ENCODE data around the gene CORO2A. TPM values are rescaled to one million over a fixed set of nuclear protein-coding genes. Genes with fewer than 3 reads are reported as not detected.
A peak's percentile ranks its signal among the peaks of the same experiment; 100 is the strongest.

CORO2A gene
- total RNA-seq, 2 donors from 2014 or later: 56.5 to 70.4 TPM

DNA sequence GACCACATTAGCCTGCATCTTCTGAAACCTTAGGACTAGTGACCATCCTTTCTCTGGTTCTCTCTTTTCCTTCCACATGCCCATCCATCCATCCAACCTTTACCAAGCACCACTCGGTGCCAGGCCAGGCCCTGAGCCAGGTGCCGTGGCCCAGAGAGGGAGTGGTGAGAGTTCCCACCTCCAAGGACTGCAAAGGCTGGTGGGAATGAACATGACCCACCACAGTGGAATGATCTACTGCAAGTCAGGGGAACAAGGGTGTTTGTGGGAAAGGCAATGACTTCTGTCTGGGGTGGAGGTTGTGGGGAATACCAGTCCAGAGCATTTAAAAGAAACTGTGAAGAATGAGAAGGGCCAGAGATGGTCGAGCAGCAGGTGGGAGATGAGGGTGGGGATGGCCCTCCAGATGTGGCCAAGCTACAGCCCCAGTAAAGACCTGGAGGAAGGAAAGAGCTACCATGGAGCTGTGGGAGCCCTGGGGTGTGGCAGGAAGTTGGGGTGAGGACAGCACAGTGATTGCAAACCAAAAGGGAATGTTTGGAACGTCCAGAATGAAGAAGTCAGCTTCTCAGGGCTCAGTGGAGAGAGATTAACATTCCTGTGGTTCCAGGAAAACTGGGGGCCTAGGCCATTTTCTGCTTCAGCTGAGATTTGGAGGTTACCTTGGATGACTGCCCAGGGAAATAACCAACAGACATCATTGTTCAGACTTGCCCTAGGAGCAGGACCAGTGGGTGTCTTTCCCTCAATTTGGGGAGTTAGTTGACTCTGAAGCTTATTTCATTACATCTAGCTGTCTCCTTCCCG, 30.7 kb upstream of the CORO2A start:
- ATAC-seq (no peak), DNase-seq (no peak)
- intact Hi-C loops (cut with DNase I, micrococcal nuclease): no loop called here

DNA sequence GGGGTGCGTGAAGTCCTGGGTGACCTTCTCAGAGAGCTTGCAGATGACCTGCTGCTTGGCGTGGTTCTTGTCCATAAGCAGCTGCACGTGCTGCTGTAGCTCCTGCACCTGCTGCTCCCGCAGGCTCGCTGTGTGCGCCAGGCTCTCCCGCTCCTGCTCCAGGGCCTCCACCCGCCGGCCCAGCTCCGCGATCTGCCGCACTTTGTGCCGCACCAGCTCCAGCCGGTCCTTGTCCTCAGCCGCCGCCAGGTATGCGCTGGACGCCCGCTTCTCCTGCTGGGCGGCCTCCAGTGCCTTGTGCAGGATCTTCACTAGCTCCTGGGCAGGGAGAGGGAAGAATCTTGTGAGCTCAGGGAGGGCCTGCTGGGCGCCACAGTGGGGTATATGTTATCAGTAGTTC, 28.5 kb upstream of the CORO2A start:
- ATAC-seq (no peak), DNase-seq (no peak)
- intact Hi-C loops (cut with DNase I, micrococcal nuclease): no loop called here

DNA sequence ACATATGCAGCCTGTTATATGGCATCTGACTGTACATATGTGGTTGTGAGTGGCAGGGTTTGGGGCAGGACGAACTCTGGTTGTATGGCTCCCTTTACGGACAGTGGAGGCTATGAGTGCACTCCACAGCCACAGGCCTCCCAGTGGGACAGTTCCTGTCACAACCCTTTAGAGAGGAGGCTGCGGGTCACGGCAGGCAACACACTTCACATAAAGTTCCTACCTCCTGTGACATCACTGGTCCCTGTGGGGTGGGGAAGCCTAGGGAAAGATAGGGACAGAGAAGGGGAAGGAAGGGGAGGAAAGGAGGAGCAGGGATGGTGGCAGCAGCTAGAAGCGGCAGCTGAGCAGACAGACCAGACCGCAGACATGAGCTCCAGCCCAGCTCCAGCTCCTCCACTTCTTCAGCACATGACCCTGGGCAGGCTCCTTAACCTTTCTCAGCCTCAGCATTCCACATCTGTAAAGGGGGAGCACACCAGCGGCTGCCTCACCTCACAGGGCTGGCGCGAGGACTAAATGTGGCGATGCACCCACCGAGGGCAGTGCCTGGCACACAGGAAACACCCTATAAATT, 27.4 kb upstream of the CORO2A start:
- DNase-seq: no peak
- intact Hi-C loops (cut with DNase I, micrococcal nuclease): no loop called here
- no peak for ATAC-seq

DNA sequence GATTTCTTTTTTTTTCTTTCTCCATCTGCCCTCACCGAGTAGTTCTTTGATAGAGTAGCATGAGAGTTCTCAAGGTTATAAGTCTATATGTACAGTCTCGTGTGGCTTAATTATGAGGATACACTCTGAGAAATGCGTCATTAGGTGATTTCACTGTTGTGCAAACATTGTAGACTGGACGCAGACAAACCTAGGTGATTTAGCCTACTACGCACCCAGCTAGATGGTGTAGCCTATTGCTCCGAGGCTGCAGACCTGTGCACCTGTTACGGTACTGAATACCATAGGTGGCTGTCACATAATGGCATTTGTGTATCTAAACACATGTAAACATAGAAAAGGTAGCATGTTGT, 26.9 kb upstream of the CORO2A start:
- DNase-seq: no peak

DNA sequence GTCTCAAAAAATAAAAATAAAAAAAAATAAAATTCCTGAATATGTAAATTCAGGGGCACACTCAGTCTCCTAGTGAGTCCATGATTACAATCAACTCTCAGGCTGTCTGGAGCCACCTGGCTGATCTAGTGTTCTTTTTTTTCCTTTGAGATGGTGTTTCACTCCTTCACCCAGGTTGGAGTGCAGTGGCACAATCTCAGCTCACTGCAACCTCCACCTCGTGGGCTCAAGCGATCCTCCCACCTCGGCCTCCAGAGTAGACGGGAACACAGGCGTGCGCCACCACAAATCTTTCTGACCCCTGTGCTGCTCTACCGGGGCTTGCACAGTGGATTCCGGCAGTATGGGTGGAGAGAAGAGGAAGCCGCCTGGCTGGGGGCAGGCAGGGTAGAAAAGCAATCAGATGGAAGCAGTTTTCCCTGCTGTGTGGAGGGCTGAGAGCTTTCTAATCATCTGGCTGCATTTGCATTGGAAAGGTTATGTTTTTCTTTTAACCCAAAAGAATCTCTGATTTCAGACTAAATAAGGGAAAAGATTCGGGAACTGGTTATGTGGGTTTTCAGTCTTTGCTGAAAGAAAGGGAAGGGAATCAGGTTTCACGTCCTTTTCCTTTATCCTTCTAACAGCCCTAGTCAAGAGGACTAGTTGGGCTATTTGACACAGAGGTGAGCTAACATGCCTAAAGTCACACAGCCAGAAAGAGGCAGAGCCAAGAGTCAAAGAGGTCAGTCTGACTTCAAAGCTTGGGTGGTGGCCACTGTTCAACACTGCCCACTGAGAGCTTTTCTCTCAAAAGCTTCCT, 26.3 kb upstream of the CORO2A start:
- DNase-seq (no peak), ATAC-seq (no peak)
- intact Hi-C loops (cut with DNase I, micrococcal nuclease): no loop called here

More for the DNA sequence above, 26.9 kb upstream of the CORO2A start:
- intact Hi-C loops (cut with DNase I, micrococcal nuclease): no loop called here
- no peak for ATAC-seq

DNA sequence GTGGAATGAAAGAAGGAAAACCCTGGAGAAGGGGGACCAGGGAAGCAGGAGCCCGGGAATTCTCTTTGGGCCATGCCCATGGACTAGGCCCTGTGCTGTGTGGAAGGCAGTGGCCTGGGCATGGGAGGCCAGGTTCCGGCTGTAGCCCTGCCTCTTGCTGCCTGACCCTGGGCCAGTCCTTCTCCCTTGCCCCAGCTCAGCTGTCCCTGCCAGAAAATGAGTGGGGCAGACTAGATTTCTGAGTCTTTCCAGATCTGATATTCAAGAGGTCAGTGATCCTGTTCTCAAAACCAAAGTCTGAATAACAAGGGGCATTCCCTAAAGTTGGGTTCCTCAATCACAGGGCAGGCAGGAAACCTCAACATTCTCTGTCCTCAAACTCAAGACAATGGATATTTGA, 24.8 kb upstream of the CORO2A start:
- intact Hi-C loops (cut with DNase I, micrococcal nuclease): no loop called here
- DNase-seq (no peak), ATAC-seq (no peak)

DNA sequence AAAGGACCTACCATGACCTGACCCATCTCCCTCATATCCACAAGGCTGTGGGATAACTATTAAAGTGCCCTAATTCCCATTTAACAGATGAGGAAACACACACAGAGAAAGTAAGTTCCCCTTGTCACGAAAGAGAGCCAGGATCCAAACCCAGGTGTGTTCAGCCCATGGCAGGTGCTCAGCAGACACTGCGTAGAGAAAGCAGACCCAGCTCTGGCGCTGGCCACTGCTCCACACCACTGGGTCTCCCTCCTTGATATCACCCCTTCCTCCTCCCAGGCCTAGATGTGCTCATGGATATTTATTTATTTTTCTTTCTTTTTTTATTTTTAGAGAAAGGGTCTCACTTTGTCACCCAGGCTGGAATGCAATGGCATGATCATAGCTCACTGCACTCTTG, 24.0 kb upstream of the CORO2A start:
- no peak for DNase-seq
- intact Hi-C loops (cut with DNase I, micrococcal nuclease): no loop called here
- ATAC-seq: no peak

DNA sequence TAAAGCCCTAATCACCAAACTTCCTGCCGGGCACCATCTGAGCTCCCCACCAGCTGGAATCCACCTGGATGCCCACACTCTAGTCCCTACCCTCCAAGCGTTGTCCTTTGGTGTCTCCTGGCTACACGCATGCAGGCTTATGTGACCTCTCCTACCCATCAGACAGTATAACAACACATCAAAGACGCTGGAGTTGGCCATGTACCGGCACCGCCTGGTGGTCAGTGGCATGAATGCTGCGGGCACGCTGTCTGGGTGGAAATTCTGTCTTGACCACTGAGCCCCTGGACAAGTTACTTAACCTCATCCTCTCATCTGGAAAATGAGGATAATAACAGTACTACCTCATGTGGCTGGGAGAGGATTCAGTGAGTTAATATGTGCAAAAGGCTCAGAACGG, 23.4 kb upstream of the CORO2A start:
- ATAC-seq (peak; percentile 63), DNase-seq (peak in 1 of 2 donors; percentile 37)

DNA sequence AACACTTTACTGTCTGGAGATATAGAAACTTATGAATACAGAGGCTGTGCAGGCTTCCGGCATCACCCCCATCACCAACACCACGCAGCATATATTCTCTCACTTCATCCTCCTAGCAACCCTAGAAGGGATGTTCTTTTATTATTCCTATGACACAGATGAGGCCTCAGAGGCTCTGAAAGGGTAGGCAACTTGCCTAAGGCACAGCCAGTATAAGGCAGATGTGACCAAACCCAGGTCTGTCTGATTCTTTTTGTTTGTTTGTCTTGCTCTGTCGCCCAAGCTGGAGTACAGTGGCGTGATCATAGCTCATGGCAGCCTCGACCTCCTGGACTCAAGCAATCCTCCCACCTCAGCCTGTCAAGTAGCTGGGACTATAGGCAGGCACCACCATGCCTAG, 22.8 kb upstream of the CORO2A start:
- intact Hi-C loops (cut with DNase I, micrococcal nuclease): no loop called here
- DNase-seq (no peak), ATAC-seq (no peak)

More for the DNA sequence above, 23.4 kb upstream of the CORO2A start:
- intact Hi-C loops (cut with DNase I, micrococcal nuclease): no loop called here

DNA sequence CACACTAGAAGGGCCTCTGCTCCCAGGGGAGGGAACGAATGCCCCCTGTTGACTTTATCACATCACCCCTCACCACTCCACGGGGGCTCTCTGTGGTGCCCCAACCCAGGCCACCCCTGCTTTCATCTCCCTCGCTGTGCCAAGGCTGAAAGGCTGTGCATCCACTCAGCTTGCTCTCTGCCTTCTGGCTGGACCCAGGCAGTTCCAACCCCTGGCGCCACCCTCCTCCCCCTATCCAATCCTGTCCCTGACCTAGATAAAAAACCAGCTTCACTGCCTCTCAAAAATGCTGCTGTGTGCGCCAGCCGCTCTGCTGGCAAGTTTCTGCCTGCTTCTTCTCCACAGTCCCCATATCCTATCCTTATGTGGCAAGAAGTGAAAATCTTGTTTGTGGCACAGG, 22.4 kb upstream of the CORO2A start:
- DNase-seq (no peak), ATAC-seq (no peak)
- intact Hi-C loops (cut with DNase I, micrococcal nuclease): no loop called here

DNA sequence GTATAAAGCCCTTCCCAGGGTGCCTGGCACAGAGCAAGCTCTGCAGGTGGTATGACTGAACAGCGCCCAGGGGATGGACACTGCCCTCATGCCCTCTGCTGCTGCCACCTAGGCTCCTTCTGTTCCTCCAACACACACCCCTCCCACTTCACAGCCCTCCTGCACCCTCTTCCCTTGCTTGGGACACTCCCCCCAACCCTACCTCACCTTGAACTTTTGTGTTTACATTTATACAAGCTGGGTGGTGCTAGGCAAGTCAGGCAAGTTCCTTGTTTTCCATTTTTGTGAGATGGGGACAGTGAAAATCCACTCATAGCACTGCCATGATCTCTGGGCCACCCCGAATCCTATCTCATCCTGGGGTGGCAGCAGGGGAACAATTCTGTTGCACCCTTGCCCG, 18.8 kb upstream of the CORO2A start:
- DNase-seq (peak in 1 of 2 donors; percentile 34), ATAC-seq (peak; percentile 85)
- intact Hi-C loops (cut with DNase I, micrococcal nuclease): no loop called here

DNA sequence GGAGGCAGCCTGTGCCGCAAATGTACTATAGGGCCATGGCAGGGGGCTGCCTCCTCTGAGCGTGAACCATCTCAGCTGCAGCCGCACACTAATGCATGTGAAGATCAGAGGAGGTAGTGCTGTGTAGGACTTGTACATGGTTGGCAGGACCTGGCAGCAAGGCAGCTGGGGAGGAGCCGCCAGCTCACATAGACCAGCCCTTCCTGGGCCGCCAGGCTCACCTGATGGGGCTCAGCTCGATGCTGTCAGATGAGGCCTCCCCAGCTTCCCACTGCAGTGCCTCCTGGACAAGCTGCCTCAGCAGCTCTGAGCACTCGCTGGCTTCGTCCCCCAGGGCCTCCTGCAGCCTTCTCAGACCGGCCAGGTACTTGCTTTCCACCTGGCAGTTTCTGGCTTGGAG, 18.0 kb upstream of the CORO2A start:
- ATAC-seq: no peak
- DNase-seq: no peak
- intact Hi-C loops (cut with DNase I, micrococcal nuclease): no loop called here

DNA sequence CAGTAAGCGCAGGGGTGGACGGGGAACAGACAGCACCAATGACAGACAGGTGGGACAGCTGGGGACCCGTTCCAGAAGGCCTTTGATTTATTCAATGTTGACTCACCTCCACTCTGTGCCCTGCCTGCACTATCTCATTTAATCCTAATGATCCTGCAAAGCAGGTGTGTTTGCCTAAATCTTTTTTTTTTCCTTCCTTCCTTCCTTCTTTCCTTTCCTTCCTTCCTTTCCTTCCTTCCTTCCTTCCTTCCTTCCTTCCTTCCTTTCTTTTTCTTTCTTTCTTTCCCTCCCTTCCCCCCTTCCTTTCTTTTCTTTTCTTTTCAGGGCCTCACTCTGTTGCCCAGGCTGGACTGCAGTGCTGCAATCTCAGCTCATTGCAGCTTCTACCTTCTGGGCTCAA, 17.1 kb upstream of the CORO2A start:
- DNase-seq (no peak), ATAC-seq (no peak)
- intact Hi-C loops (cut with DNase I, micrococcal nuclease): loop anchor here in 1 of 2 donors (10.0 kb wide), 1 partner anchor 45 kb away; the partner anchor contains the start of gene TBC1D2

DNA sequence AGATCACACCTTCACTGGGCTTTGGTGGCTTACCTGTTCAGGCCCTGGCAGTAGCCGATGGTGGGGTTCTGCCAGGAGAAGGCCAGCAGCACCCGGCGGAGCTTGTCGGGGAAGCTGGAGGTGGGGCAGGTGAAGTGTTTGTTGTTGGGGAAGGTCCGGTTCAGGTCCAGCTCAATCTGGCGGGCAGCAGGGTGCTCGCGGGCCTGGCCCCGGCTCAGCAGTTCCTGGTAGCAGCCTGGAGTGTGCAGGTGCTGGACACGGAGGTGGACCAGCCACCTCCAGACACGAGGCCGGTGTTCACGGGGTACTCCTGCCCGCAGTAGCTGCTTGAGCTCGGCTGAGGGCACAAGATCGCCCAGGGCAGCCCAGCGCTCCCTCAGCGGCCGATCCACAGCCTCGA, 16.2 kb upstream of the CORO2A start:
- ATAC-seq (no peak), DNase-seq (no peak)
- intact Hi-C loops (cut with DNase I, micrococcal nuclease): loop anchor here in 1 of 2 donors (10.0 kb wide), 1 partner anchor 46 kb away; the partner anchor contains the start of gene TBC1D2

DNA sequence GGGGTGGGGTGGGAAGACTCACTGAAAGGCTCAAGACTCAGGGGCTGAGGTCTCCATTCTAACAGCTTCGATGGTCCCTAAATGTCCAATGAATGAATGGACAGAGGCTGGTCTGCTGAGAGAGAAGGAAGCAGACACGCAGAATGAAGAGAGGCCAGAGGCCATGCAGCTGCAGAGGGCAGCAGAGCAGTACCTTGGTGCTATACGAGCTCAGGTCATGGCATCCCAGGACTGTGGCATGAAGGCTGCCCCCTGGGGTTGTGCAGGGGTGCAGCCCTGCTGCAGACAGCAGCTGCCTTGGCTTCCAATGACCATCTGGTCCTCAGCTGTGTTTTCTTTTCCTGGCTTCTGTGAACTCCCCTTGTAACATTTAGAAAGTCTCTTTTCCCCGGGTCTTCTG, 15.2 kb upstream of the CORO2A start:
- ATAC-seq (no peak), DNase-seq (no peak)
- intact Hi-C loops (cut with DNase I, micrococcal nuclease): loop anchor here in 1 of 2 donors (10.0 kb wide), 1 partner anchor 47 kb away; the partner anchor contains the start of gene TBC1D2

DNA sequence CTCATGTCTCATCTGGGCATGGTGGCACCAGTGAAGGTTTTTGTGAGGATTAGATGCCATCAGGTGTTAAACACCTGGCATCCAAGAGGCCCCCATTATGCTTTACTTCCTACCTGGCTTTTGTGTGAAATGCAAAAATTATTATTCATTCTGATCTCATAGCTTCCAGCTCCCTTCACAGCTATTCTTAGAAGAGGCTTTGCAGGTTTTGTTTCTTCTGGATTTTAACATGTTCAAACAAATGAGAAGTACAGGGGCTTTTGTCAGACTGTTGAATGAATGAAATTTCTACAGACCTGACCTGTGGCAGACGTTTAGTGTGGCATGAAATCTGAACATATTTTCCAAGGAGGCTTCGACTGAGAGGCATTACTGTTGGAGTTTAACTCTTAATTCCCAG, 14.3 kb upstream of the CORO2A start:
- DNase-seq (no peak), ATAC-seq (no peak)
- intact Hi-C loops (cut with DNase I, micrococcal nuclease): loop anchor here in 1 of 2 donors (10.0 kb wide), 1 partner anchor 48 kb away; the partner anchor contains the start of gene TBC1D2

DNA sequence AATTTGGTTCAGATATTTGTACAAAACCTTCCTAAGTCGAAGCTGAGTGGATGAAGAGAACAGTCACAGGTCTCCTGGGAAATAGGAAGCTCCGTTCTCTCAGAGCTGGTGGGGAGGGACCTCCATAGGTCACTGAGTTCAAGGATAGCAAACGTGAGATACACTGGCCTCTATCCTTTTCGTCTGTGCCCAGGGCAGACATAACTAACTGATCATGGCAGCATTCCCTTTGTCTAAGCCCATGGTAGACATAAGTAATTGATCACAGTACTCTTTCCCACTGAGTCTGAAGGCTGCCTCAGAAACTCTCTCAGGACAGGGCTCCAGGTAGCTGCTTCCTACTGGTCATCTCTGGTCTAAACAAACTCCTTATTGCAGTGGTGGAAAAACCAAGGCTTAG, 12.3 kb upstream of the CORO2A start:
- ATAC-seq (no peak), DNase-seq (no peak)
- intact Hi-C loops (cut with DNase I, micrococcal nuclease): loop anchor here (2.0 to 10.0 kb wide), 2 partner anchors 50 to 58 kb away; partner anchors contain the start of gene TBC1D2 (in 1 of the 2)

DNA sequence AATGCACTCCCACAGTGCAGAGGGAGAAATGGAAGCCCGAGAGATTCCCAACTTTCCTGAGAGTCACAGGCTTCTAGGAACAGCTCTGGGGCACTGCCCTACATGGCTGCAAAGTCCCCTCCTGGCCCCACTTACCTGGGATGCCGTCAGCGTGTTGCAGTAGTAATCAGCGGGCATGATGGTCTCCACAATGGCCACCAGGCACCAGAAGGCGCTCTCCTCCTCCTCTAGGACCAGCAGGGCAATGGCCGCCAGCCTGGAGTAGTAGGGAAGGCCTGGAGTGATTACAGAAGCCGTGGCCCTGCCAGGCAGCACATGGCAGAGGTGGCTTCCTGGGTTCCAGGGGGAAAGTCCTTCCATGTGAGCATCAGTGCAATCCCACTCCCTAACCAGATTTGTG, 10.7 kb upstream of the CORO2A start:
- intact Hi-C loops (cut with DNase I, micrococcal nuclease): loop anchor here in 1 of 2 donors (10.0 kb wide), 1 partner anchor 52 kb away; the partner anchor contains the start of gene TBC1D2
- DNase-seq: no peak
- no peak for ATAC-seq

DNA sequence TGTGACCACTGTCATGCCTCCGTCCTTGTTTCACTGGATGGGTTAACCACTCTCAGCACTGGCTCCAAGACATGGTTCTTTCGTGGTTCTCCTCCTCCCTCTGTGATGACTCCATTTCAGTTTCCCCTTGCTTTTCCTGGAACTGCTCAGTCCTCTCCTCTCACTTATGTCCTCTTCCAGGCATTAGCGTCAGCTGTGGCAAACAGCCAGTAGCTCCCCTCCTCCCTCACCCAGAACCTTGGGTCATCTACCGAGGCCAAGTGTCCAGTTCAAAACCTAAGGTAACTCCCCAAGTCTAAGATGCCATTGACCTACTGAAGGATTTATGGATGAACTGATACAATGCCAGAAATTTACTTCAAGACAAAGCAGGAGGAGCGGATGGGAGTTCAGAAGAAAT, 9.8 kb upstream of the CORO2A start:
- no peak for DNase-seq
- ATAC-seq: no peak
- intact Hi-C loops (cut with DNase I, micrococcal nuclease): loop anchor here in 1 of 2 donors (10.0 kb wide), 1 partner anchor 53 kb away; the partner anchor contains the start of gene TBC1D2

Measured in left colon (tissue), 2 donors.